Inflammatory macrophage treated with lipopolysaccharide for 1 hour (primary cell): ENCODE measurements around the gene GTF3C1.

Source experiments
- DNase-seq, 2 donors: peaks; one replicate each; pipeline ENCODE4 v3.0.0-alpha.2; 2020 to 2022

The GTF3C1 gene

DNA sequence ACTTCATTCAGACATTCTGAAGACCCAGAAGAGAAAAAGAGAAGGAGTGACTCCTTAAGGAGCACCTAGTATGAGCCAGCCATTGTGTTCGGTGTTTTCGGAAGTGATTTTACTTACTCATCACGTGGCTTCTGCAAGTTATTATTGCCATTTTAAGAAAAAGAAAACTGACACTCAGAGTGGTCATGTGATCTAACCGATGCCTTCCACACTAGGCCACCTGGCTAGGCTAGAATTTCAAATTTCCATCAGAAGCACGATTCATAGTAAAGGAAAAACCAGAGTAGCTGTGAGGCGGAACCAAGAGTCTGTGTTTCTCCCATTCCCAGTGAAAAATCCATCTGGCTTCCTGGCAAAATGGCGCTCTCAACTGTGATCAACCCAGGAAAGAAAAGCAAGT, 32.0 kb downstream of the GTF3C1 start:
- DNase-seq: no peak

DNA sequence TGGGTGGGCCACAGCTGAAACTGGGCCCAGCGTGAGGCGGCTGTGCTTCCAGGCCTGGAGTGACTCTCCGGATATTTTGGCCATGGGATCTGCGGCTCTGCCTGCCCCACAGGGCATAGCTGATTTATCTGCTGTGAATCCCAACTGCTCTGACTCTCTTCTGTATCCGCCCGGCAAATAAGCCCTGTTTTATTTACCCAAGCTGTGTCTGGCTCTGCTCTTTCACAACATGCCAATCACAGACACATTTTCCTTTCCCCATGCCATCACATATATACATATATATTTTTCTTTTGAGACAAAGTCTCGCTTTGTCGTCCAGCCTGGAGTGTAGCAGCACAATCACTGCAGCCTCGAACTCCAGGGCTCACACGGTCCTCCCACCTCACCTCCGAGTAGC, 33.3 kb downstream of the GTF3C1 start:
- no peak for DNase-seq

DNA sequence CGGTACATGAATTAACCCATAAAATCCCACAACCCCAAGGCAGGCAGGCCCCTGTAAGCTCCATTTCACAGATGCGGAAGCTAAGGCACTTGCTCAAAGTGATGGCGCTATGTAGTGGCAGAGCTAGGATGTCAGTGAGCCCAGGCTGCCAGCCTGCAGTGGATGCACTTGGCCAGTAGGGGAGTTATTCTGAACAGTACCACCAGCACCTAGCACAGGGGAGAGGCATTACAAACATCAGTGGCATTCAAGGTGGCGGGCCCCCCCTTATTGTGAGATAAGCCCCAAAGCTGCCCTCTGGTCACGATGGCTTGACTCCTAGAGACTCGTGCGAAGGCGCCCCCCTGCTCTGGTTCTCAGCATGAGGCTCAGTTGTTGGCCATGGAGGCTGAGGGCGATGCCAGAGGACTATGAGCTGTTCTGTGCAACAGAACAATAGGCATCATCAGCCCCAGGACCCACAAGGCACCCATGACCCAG, 33.8 kb downstream of the GTF3C1 start:
- DNase-seq: peak in 1 of 2 donors; percentile 42

DNA sequence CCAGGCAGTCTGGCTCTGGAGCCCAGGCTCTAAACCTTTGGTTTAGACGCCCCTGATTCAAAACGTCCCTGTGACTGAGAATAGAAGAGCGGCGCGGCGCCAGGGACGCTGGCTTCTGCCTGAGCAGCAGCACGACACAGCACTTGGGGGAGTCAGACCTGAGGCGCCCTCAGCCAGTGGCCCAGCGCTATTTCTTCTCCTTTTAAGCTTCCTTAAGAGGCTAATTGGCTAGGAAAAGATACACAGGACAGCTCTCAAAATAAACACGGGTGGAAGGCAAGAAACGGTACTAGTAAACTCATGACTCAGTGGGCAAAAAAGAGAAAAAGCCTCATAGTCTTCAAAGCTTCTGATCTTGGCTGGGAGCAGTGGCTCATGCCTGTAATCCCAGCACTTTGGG, 34.9 kb downstream of the GTF3C1 start:
- DNase-seq: no peak

DNA sequence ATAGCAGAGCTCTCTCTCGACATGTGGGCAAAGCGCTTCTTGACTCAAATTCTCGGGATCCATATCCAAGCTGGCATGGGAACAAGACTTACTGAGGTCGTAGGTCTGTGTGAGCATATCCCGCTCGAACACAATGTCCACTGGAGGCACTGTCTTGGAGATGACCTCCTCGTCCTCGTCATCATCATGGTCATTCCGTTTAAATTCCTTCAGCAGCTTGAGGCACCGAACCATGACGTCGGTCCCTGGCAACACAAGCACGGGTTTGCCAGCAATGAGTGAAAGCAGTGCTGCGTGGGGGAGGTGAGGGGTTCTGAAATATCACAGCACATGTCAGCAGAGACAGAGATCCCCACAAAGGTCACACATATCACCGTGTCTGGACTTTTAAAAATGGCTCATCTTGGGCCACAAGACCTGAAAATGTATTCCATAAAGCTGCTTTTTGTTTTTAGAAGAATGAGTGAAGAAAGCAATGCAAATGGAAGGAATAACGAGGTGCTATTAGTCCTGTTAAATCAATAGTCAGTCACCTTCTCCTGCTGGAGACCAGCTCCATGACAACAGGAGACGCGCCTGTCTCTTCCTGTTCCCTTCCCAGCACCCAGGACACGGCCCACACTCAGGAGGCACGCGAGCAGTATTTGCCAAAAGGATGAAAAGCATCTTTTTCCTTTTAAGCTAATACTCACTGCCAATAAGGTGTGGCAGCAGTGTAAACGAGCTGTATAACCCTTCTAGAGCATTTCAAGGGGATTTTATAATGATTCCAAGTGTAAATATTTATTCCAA, 37.9 kb downstream of the GTF3C1 start:
- DNase-seq: no peak

DNA sequence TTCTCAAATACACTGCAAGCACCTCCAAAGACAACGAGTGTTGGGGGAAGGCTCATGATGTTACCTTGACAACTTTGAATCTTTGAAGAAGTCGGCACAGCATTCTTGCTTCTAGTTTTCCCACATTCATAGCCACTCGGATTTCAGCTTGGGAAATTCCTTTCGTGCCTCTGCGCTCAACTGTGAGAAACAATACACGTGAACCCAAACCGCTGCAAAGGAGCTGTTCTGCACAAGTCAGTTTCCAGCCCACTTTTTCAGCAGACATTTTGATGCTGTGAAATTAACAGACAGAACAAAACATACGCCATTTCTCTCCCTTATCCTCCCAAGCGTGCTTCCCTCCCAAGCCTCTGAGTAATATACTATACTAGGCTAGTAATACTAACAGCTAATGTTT, 41.2 kb downstream of the GTF3C1 start:
- no peak for DNase-seq

DNA sequence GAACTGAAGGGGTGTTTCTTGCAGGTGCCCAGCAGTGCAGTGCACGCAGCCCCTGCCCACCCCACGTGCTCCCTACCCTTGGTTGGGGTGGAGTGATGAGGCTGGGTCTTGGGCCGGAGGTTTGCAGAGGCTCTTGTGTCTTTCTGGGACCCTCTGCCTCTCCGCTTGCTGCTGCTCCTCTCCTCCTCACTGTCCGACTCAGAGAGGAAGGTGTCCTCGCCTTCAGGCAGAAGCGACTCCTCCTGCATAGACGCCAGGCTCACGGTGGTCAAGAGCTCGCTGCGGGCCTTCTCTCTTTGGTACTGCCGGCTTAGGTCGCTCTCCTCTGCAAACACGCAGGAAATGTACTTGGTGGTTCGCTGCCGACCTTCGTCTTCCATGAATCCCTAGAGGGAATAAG, 42.9 kb downstream of the GTF3C1 start:
- no peak for DNase-seq

DNA sequence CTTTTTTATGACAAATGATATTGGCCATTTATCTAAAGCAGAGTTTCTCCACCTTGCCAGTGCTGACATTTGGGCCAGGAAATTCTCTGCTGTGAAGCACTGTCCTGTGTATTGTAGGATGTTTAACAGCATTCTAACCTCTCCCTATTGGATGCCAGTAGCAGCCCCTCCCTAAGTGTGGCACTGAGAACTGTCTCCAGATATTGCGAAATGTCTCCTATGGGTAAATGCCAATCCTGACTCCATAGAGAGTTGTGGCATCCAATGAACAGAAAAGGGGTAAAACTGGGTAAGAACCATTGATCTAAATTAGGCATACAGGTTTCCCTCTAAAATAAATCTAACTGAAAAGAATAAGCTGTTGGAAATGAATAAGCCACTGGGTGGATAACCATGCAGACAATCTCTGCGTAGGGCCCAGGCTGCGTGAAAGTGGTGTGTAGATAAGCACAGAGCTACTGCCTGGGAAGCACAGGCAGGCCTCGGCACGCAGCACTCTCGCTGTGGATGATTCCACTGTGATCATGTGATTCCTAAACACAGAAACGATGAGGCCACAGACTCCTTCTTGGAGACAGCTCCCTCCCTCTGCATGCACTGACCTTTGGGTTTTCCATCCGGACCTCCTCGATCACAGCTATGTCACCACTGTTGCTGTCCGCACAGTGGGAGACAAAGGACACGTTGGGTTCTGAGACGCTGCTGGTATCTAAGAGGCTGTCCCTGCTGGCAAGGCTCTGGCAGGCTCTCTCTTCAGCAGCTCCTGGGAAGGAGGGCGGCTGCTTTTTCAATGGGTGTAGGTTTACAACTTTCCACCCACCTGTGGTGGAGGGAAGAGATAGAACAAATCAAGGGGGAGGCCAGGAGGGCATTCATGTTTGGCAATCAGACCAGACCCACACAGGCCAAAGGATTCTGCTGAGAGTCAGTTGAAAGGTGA, 44.1 kb downstream of the GTF3C1 start:
- DNase-seq: no peak

DNA sequence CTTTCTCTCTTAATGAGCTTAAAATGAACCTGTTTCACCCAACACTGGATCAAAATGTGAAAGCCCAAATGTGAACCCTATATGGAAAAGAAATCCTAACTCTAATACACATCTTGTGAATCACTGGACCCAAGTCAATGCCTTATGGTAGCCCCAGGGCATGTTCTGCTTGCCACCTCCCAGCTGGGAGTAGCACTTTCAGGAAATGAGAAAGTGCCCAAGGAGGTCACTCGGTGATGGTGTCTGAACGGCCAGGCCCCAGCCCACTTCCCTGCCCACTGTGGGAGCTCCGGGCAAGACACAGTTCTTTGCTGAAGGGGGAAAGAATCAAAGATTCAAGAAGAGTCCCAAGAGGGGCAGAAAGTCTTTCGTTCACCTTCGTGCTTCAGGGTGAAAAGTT, 46.1 kb downstream of the GTF3C1 start:
- no peak for DNase-seq

DNA sequence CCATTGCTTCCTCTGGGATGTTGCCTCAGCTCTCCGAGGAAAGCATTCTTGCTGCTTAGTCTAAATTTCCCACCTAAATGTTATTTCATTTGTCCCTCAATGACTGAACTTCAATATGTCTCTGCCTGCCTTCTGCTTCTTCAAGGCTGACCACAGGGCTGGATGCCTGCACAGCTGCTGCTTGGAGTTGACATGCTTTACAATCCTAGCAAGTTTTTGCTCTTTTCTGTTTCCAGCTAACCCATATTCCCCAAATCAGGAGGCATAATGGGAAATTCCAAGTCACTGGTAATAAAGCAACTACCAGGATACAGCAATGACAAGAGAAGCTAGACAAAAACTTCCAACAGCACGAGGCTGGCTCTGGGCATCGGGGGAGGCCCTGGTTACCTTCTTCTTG, 48.9 kb downstream of the GTF3C1 start:
- DNase-seq: no peak

DNA sequence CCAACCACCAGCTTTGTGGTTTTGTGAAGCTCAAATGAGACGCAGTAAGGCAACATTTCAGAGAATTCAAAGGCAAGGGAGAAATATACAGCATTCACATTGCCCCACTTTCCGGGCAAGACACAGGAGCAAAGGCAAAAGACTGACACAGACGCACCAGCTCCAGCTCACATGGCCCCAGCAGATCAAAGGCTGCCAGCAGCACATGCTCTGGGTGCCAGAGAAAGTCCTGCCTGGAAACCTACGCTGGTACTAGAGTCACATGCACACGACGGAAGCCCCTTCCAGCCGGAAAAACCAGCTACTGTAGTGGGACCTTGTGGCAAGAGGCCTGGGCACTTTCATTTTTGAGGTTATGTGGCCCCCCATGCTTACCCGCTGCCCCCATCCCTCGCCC, 50.1 kb downstream of the GTF3C1 start:
- no peak for DNase-seq

DNA sequence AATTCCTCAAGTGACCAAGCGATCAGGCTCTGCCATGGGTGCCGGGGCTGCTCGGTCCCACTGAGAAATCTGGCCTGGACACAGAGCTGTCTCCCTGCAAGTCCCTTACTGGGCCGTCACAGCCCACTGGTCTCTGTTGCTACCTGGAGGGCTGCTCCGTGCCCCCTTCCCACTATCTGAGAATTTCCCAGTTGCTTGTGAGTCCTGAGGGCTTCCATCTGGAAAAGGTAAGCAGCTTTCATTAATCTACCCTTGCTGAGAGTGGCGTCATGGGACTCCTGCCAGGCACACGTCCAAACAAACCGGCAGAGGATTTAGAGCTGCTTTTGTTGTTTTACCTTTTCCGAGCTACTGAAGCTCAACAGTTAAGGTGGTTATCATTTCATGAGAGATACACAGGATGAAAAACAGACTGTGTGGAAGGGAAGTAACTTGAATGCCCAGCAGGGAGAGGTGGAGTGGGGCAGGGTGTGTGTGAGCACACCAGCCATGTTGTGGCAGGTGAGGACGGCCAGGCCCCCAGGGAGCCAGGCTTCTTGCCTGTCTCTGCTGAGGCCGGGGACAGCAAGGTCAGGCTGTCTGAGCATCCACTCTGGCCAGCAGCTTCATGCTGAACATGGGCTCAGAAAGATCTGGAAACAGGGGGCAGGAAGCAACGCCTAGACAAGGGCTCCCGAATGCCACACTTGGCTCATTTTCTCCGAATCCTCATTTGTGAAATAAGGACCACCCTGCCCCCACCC, 50.6 kb downstream of the GTF3C1 start:
- DNase-seq: no peak

DNA sequence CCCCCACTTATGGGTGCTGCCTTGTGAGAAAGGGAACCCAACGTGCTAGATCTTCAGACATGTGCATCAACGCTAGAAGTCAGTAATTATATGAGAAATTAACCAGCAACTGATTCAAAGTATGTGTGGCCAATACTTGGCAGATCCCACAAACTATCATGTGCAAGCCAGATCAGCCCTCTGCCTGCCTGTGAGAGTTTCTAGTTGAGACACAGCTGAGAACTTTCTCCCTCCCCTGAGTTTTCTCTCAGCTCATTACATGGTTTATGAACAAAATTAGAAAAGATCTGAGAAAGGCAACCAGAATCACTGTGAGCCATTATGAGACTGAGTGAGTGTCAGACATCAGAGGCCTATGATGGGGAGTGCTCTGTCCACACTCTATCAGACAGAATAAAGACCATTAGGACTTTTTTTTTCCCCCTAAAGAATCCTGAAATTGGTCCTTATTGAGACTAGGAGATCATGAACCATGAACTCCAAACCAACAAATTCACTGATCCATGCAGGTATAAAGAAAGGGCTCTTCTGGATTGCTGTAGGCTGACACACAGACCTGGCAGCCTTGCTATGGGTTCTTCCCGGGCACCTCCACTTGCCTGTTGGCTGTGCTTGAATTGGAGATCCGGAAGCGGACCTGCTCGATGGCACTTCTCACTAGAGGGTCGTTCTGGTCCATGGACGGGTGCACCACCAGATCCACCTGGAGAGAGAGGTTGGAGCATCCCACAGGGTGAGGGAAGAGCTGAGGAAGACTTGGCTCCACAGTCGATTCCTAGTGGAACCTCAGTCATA, 51.5 kb downstream of the GTF3C1 start:
- no peak for DNase-seq

DNA sequence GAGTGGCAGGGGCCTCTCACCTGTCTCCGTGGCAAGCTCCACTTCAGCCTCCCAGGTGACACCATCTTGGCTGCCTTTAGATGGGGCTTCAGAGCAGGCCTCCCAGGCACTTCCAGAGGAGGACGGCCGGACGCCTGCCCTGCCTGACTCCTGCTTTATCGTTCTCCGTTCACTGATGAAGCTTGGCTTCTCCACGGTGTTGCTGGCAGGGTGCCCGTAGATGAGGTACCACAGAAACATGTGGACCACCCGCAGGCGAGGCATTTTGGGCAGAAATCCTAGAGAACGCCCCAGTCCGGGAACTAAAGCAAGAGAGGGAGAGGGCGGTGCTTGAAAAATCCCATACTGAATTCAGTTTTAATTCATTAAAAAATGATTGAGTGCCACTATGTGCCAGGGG, 54.5 kb downstream of the GTF3C1 start:
- DNase-seq: no peak

DNA sequence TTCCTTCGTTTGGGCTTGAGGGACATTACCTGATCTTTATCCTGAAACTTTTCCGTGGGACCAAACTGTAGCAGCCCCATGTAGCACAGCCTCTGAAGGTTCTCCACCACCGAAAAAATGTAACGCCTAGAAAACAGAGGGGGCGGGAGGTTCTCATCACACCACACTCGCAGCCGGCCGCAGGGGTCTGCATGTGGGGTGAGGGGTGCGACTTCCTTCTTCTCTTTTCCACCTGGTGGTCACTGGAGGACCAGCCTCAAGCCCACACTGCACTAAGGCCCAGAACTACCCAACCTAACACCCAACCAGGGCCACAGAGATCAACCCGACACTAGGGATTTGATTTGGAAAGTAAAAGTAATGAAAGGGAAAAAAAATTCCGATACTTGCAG, 57.1 kb downstream of the GTF3C1 start:
- DNase-seq: no peak

DNA sequence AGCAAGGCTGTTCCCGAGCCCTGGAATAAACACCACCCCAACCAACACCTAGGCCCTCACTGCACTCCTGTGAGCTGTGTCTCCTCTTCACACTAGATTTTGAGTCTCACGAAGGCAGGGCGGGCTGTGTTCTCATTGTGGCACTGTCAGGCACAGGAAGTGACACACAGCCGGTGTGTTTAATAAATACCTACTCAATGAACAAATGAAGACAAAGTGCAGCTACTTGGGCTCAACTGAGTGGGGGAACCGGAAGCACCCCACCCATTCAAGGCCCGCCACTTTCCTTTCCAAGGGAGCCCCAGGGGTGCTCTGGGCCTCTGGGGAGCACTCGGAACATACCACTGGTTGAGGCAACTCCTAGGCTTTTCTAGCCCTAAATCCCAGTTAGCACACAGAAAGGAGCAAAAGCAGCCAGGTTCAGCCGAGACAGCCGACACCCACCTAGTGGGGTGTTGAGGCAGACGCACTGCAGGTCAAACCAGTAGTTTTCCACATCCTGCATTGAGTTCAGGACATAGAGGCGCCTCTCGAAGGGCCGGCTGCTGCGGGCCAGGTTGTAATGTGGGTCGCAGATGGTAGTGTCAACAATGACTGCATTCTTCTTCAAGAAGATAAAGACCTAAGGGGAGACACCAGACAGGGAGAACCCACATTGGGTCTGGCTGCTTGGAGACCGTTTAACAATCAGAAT, 57.7 kb downstream of the GTF3C1 start:
- DNase-seq: no peak

DNA sequence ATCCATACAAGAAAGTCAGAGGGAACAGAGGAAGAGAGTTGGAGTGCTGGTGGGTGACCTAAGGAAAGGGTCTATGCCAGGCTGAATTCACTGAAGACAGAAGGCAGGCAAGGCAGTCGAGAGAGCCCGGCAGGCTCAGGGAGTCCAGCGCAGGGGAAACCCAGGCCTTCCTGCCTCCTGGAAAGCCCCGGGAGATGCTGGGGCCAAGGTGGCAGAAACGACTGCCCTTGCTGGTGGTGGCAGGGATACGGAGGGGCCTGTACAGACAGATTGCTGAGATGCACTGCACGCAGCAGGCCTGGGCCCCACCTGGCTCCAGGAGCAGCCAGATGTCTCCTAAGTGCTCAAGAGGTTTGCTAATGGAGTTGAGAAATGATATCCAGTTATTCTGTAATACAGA, 59.8 kb downstream of the GTF3C1 start:
- no peak for DNase-seq

DNA sequence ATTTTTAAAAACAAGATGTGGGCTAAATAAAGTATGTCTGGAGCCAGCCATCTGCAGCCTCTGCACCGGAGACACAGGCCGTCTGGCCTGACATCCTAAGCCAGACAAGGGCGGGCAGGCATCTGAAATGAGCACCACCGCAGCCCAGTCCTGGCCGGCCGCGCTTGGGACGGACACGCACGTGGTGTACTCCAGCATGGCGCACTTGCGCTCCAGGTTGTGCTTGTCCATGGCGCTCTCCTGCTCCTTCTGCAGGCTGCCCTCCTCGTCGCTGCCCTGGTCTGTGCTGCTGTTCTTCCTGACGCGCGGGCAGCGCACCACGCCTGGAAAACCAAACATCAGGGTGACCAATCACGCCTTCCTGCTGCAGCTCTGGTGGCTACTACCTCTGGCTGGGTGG, 60.3 kb downstream of the GTF3C1 start:
- DNase-seq: no peak

DNA sequence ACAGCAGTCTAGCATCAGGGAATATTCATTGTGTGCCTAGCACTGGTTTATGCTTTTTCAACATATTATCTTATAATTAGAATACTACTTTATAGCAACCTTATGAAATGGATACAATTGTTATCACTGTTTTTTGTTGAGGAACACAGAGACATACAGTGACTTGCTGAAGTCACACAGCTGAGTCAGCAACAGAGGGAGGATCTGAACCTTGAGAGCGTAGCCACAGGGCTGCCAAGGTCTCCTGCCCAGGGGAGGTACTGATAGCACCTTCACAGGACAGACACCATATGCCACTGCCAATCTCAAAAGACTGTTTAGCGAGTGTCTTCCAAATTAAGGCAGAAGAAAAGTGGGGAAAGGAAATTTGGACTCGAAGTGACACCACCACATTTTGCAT, 63.0 kb downstream of the GTF3C1 start:
- no peak for DNase-seq

DNA sequence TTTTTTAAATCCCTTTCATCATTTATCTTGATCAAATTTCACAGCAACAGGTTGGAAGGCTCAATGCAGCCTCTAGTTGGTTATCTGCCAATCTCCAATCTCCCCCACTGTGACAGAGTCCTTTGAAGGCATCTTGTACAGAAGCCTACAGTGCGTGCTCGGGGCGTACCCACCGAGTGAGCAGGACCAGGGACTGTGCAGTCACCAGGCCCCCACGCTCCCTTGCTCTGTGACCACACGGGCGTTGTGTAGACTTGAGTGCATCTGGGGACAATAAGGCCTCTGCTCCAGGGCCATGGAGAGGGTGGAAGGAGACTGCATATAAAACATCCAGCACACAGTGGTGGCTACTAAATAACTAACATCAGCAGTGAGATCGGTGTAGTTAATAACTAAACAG, 63.4 kb downstream of the GTF3C1 start:
- DNase-seq: no peak

DNA sequence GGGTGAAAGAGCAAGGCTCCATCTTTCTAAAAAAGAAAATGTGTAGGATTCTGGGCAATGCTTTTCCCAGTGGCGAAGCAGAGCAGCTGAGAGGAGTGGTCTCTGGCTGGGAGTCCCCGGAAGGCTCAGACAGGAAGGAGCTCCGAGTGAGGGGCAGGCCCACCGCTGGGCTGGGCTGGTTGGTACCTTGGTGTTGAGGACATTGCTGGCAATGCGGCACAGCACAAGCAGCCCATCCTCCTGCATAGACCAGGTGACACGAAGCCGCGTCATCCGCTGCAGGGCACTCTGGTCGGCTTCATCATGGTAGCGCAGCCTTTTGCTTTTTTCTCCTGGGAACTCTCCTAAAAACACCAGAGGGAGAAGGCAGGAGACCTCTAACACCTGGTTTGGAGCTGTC, 63.9 kb downstream of the GTF3C1 start:
- DNase-seq: no peak

DNA sequence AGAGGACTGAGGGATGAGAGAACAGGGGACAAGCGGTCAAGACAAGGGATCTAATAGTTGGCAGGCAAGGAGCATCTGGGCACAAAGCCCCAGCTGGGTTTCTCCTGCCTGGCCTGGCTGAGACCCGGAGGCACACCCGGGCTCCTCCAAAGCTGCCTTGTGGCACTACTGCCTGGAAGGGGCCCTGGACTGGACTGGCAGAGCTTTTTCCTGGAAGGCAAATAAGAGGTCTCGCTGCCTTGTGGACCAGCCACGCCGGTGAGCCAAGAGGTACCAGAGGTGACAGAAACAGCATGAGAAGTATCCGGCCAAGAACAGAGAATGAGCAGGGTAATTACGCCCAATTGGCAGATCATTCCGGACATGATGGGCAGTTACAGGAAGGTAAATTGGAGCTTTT, 64.6 kb downstream of the GTF3C1 start:
- no peak for DNase-seq
